ENCODE measurements around the gene PHKA1.

- TF ChIP-seq CTCF (IDR thresholded peaks at IDR 0.05; ENCODE audit: poor library complexity, severe bottlenecking) = no peak
- no peak for TF ChIP-seq TAF1 (IDR thresholded peaks at IDR 0.05; ENCODE audit: low read depth)
- no peak for TF ChIP-seq EP300 (conservative IDR thresholded peaks at IDR 0.05; ENCODE audit: poor library complexity, severe bottlenecking)
- TF ChIP-seq EZH2 (IDR thresholded peaks at IDR 0.05; ENCODE audit: borderline replicate concordance, insufficient read depth, low read length, poor library complexity, severe bottlenecking) = no peak
Observed at GRCh38 chrX:72727846-72728245, 13.7 kb upstream of the PHKA1 start.
